ENCODE results near the gene CACNA2D3.
"Not testable (repeated sequence)": the region's sequence is repeated elsewhere in the genome, so short reads cannot be mapped to it uniquely, and the experiment has no call there.

Gene CACNA2D3

DNA sequence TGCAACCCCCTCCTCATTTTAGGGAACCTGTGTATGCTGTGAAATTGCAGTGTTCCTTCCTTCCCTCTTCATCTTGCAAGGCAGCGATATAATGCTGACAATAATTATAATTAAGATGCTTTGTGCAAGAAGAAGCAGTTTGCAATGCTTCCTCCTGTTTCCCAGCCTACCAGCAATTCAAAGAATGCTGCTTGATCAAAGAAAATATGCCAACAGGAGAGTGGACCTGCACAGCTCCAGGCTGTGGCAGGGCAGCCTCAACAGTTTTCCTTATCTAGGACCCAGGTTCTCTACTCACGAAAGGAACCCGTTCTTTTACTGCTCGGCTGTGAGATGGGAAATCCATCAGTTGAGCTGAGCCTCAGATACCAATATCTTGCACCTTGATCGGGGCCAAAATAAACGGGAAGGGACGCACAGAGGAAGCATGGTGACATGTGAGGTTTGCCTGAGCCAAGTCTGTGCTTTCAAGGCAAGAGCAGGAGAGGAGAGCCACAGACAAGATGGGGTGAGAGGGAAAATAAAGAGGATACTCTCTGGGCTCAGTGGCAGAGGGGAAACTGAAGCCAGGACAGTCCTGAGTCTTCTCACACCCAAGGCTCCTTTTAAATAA, 828.1 kb downstream of the CACNA2D3 start:
- DNase-seq: no peak

DNA sequence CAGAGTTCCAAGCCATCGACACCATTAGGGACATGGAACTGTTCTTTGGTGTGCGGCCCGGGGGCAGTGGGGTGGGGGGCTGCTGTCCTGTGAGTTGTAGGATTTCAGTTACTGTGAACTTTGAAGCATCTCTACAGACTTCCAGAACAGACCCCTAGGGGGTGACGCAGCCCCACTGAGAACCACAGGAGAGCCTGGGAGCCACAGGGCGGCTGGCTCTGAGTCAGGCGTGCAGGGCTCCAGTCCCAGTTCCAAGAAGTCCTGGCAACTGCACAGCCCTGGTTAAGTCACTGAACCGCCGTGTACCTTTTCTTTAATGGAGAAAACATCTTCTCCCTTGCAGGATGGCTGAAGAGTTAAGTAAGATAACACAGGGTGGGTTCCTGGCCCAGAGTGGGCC, 829.1 kb downstream of the CACNA2D3 start:
- DNase-seq: peak; percentile 50

DNA sequence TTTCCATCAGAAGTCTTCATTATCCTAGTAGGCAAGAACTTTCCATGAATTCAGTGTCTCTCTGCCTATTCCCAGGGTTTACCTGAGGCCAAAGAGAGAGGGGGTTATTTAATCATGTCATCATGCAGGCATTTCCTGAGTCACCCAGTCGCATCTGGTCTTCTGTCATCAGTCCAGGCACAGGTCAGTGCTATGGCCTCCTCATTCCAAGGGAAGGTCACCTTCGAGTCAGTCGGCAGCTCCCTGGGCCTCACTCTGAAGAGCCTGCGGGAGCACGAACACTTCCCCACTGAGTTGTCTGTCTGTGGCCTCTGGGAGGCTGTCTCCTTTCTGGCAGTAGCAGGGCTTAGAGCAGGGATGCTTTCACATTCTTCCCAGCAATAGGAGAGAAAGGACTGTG, 831.7 kb downstream of the CACNA2D3 start:
- DNase-seq: no peak

DNA sequence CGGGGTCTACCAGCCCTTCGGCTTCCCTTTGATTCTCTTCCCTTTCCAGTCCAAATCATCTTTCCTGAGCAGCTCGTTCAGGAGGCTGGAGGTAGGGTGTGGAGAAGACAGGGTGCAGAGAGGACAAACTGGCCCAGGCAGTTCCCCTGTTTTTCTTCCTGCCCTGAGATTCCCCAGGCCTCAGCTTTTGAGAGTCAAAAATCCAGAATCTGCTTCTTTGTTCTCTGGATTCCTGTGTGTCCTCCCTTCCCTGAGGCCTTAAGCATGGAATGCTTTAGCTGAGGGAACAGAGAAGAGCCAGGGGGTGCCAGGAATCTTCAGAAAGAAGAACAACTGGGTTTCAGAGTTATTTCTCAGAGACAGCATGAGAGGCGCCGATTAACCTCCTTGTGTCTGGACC, 832.2 kb downstream of the CACNA2D3 start:
- peak; percentile 34 for DNase-seq

DNA sequence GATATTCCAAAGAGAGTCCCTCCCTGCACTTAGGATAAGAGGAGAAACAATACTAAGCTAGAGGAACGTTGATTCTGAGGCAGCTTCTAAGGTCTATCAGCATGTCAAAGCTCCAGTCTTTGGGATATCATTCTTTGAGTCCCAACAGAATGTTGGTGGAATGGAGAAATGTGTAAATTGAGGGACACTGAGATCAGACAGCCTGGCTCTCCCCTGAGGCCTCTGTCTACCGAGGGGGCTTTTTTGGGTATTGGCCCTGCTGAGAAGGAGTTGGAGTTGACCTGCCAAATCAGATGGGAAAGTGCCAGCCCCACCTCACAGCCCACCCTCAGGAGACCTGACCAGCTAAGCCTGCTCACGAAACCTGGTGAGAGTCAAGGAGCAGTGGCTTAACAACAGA, 833.1 kb downstream of the CACNA2D3 start:
- DNase-seq: no peak

DNA sequence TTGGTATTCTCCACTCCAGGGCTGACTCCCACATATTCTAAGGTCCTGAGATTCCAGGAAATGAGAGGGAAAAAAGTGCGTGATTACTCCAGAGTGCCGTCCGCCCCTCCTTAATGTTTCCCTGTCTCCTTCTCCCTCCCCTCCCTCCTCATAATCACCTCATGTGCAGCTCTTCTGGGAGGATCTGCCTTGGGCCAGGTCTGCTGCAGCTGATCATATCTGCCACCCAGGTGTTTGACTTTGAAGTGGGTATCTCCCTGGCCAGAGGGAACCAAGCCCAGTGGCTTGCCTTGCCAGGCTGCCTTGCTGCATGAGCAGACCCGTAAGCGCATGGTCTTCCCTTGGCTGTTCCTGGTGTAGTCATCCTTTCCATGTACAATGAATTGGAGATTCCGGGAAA, 833.6 kb downstream of the CACNA2D3 start:
- DNase-seq: no peak

DNA sequence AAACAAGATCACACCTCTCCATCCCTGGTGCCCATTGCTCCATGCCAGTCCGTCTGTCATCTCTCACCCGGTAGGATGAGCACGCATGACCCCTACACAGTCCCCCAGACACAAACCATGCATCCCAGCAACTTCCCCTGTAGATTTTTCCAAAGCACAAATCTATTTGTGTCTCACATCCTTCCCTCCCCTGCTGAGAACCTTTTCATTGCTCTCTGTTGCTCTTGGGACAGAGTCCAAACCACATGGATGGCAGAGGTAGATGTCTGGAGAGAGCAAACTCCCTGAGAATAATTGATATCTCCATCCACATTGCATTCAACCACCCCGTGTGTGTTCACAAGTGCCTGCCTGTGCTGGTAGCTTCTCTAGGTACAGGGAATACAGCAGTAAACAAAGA, 835.4 kb downstream of the CACNA2D3 start:
- peak; percentile 59 for DNase-seq

DNA sequence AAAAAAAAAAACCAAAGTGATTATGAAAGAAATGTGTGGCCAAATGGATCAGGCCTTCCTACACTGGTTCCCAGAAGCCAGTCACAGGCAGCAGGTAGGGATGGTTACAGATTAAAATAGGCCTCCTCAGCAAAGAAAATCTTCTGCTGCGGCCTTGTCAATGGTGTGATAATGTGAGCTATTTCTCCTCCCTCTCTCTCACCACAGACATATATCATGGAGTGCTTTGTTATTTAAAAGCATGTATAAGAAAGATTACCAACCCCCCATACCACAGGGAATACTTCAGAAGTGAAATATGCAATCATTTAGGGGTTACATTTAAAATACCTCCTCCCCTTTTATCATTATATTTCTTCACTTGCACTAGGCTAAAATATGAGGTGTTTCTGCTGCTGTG, 837.7 kb downstream of the CACNA2D3 start:
- no peak for DNase-seq

DNA sequence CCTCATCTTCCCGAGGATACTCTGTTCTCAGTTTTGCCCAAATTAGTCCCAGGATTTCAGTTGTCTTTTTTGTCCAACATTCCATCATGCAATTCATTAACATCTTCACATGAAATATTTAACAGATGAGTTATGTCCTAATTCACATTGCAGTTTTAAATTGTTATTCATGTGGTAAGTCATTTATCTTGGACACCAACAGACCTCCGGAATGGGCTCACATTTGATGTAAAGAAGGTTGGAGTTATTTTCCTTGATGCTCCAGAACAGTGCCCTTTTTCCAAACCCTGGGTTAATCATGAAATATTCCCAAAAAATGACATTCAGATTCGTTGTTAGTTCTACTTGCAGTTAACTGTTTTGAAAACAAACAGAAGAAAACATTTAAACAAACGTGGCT, 838.3 kb downstream of the CACNA2D3 start:
- no peak for DNase-seq

DNA sequence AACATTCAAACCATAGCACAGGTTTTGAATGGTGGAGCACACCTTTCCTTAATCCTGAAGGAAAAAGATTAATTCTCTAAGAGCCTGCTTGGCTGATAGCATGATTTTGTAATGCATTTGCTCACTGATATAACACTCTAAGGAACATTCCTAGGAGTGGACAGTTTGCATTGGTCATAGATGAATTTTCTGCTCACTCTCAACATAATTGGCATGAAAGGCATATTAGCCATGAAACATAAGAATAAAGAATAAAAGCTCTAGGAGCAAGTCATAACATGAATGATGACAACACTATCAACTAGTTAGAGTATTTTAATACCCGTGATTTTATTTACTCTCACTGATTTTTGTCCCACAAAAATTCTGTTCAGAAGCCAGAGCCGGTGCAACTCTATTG, 839.8 kb downstream of the CACNA2D3 start:
- DNase-seq: no peak

DNA sequence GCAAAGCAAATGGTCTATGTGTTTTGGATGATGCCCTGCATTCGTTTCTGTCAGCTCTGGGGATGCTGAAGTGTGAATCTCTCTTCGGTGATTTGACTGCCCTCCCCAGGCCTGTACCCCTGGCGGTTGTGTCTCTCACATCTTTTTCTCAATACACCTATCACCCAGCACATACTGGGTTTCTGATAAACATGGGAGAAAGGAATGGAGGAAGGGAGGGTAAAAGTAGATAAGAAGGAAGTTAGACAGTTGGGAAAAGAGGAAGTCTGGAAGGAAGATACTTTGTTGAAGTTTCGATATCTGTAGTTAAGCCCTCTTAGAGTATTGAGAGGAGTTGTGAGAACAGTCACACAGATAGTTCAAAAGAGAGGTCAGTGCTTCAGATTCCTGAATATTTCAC, 841.3 kb downstream of the CACNA2D3 start:
- no peak for DNase-seq

DNA sequence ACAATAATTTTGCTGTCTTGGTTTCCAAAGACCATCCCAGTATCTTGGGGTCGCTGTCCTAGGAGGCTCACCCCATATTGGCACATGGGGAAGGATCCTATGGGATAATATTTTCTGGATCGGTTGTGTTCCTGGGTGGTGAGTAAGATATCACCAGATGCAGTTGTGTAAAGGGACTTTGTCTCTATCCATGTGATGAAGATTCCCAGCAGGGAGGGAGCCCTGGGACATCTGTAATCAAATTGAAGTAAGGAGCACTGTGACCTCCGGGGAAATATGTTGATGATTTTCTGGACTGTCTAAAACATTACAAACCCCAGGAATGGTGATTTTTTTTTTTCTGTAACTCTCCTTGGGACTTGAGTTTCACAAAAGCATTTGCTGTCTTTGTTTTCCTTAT, 841.7 kb downstream of the CACNA2D3 start:
- no peak for DNase-seq

DNA sequence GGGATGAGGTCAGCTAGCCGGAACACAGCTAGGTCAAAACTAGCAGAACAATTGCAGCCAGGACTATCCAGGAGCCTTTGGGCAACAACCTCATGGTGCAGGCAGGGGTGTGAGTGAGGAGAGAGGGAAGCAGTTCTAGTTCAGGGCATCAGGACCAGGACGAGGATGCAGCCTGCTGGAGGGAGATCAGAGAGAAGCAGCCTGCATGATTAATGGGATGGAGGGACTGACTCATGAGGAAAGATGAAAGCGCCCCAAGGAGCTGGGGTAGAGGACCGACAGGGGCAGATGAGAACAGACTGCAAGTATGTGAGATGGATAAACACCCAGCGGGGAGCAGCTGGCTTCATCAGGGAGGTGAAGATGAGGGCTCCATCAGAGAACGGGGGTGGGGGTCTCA, 843.4 kb downstream of the CACNA2D3 start:
- peak; percentile 94 for DNase-seq

DNA sequence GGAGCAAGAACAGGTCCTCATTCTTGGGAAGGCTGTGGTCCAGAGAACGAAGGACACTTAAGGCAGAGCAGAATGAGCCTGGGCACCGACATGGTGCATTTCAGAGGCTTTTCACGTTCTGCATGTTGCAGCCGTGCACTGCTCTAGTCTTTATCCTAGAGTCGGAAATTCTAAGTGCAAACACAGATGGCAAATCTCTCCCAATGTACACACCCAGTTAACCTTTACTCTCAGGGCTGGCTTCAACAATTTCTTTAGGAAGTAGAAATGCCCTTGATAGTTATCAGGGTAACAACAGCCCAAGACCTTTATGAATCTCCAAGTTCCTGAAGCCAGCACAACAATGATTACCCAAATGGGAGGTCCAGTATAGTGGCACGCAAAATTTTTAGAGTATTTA, 844.6 kb downstream of the CACNA2D3 start:
- DNase-seq: no peak

DNA sequence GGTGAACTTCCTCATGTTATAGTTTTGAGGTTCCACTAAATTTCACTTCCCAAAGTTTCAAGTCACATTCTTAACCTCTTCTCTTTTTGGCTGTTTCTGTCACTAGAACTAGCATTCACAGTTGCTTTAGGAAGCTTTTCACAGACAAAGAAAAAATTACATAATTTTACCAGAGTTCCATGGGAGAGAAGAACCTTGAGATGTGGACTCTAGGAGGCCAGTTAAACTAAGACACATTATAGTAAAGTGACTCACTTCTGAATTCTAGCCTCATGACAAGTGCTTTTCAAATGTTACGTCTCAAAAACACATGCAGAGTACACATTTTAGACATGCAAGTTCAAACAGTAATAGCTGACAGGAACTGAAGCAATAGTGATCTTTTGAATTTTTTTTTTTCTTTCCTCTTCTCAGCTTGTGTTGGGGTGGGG, 845.4 kb downstream of the CACNA2D3 start:
- DNase-seq: peak; percentile 21

DNA sequence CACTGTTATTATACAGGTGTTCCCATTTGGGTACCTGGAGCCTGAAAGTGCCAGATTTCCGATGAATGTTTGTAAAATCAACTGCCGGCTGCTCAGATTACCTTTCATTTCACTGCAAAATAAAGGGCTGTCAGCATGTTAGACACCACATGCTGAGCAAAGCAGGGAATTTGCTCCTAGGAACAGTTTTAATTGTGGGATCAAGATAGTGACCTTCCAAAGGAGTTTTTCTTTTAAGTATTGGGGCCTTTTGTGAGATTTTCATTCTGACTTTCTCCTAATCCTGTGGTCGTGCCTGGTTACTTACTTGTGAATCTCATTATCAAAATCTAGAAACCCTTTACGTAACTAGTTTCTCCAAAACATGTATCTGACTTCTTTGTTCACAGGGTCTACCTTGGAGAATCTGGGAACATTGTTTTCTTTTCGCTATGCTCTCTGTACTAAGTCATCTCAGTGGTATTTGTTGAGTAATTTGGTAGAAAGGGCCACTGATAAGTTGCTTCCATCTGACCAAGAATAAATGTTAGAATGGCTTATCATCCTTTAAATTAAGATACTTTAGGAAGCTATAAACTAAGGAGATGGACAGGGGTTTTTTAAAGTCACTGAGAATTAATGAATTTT, 846.3 kb downstream of the CACNA2D3 start:
- DNase-seq: peak; percentile 90

DNA sequence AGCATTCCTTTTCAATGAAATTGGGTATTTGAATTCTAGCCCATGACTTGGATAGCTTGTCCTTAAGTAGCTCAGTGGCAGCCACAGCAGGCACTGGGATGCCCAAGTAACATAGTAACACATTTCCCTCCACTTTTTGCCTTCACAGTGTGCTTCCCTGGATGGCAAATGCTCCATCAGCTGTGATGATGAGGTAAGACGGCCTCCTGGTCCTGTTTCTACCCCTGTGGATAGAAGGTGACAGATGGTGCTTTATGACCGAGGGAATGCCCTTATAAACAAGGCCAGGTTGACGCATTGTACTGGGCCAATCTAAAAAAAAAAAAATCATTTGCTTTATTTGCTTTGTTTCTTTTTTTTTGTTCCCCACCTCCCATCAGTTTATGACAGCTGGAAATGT, 847.3 kb downstream of the CACNA2D3 start:
- no peak for DNase-seq

DNA sequence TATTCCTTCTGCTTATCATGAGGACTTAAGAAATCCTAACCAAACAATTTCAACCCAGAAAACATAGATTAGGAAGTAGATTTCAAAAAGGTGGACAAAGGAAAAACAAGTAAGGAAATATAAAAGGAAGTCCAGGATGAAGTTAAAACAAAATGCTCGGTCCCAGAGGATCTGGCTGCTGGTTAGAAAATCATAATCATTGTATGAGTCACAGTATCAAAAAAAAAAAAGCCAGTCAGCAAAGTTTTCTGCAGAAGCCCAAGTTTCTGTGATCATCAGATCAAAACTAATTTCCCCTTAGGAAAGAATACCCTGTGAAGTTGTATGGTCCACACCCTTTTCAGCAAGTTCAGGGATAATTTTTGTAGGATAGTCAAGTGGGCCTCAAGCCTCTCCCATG, 848.5 kb downstream of the CACNA2D3 start:
- no peak for DNase-seq

DNA sequence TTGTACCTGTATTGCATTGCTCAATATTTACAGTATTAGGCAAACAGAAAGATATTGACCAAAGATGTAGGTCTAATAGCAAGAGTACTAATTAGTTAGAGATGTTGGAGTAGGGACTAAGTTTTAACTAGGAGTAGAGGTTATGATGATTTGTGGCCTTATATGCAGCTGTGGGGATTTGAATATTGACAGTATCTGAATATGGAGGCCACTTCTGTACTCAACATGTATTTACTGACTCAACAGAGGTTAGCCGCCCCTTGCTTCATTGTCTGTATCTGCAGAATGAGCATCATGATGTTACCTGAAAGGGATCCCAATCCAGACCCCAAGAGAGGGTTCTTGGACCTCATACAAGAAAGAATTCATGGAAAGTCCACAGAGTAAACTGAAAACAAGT, 855.1 kb downstream of the CACNA2D3 start:
- no peak for DNase-seq

DNA sequence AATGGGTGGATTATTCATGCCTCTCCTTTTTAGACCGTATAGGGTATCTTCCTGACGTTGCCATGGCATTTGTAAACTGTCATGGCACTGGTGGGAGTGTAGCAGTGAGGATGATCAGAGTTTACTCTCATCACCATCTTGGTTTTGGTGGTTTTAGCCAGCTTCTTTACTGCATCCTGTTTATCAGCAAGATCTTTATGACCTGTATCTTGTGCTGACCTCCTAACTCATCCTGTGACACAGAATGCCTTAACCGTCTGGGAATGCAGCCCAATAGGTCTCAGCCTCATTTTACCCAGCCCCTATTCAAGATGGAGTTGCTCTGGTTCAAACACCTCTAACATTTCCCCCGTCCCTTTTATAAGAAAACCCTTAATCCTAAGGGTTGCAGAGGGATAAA, 855.6 kb downstream of the CACNA2D3 start:
- DNase-seq: not testable (repeated sequence)

DNA sequence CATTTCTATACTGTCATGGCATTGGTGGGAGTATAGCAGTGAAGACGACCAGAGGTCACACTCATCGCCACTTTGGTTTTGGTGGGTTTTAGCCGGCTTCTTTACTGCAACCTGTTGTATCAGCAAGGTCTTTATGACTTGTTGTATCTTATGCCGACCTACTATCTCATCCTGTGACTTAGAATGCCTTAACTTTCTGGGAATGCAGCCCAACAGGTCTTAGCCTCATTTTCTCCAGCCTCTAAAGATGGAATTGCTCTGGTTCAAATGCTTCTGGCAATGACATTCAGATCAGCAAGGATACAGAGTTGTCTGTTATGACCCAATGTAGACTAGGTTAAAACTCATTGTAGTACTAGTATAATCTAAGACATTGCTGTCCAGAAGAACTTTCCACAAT, 860.5 kb downstream of the CACNA2D3 start:
- DNase-seq: no peak

DNA sequence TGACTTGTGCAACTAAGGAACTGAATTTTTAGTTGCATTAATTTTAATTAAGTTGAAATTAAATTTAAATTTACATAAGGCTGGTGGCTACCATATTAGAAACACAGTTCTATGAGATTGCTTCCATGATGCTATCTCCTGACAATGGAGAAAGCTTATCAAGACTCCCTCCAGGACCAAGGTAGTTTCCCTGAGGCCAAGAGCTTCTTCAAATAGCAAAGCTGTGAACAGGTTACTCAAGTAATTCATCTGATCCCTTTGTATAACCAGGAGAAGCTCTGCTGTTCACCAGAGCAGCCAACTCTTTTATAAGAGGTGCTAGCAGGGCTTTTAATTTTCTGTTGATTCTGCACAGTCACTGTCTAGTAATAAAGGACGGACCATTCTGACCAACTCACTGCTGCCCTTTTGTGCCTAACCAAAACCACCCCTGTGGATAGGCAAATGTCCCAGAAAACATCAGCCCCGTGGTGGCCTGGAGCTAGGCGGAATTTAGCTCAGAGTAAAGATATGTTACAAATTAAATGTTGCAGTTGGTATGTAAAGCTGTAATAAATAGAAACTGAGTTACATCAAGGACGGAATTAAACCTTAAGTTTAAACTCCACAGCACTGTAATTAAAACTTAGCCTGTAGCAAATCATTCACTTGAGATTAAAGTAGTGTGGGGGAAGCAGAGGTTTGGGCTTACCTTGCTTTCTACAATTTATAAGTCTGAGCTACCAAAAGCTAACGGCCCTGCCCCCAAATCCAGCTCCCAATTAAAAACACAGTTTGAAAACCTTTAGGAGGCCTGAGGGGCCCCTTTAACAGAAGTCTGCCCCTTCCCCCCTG, 861.1 kb downstream of the CACNA2D3 start:
- DNase-seq: no peak

DNA sequence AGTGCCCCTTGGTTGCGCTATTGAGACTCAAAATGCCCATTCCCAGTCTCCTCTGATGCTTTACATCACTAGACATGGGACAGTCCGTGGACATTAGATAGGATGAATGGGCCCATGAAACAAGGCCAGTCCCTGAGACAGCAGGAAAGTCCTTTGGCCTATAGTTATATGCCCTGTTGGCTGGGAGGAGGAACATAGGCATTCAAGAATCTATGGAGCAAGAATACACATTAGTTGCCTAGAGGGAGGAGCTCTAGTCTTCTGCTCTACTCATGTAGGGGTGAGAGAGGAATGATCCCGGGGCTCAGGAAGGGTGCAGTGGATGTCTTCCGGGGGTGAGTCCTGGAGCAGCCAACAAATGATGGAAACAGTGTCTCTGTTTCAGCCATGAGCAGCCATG, 863.5 kb downstream of the CACNA2D3 start:
- no peak for DNase-seq

DNA sequence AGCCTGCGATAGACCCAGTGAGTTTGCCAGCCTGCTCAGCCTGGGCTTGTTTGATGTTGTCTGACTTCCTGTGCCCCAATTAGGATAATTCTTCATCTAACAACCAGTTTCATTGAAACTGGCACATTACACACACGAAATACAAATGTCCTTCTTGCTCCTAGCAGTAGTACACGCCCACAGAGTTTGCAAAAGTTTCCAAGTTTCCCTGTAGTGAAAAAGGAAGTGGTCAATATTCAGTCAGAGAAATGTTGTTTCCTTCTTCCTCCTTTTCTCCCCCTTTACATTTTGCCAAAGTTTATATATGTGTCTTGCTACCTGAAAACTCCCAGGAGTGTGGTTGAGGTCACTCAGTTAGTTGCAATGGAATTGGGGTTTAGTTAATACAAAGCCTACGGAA, 863.9 kb downstream of the CACNA2D3 start:
- no peak for DNase-seq

Measured in NCI-H226 (cell line).